Fibroblast of skin of abdomen (primary cell): ENCODE data around the gene GFOD1.

Experiments
- DNase-seq: peaks from one replicate; pipeline ENCODE4 v3.0.0-alpha.2; 2013

GFOD1 gene

GRCh38 chr6:13422681-13423221, 64.6 kb downstream of the GFOD1 start:
- no peak for DNase-seq

DNA sequence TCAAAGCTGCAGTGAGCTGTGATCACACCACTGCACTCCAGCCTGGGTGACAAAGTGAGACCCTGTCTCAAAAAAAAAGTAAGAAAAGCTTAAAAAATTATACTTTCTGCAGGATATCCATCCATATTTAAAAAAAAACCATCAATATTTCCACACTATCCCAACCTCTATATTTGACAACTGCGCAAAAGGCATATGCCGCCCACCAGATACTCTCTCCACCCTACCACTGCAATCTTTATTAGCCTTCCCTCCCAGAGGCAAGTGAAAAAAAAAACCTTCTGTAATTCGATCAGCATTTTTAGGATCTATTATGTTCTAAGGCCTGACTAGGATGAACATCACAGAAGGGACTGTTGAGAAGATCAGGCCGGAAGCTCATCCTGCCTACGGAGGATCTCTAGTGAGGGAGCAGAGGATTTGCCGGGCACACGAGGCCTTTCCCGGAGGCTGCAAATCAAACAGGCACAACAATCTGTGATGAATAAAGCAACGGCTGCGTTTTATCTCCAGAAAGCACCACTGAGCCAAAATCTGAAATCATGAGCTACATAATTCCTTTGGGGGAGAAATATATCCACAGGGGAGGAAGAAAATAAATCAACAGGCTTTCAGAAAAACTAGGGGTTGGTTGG, 65.9 kb downstream of the GFOD1 start:
- no peak for DNase-seq

DNA sequence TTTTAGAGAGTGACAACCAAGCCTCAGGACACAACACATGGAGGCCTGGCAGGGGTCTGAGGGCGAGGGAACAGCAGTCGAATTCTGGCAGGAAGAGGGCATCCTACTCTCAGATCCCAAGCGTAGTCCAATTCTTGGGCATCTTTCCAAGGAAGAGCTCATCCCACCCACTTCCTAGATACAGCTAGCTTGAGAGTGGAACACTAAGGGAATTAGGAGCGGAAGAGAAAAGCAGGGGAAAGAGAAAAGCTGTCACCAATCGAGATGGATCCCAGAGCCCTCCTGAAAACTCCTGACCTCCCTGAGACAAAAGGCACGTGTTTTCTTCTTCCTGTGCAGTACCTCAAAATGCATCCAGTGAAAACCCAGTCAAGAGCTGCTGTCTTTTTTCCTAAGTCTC, 67.1 kb downstream of the GFOD1 start:
- DNase-seq = no peak

DNA sequence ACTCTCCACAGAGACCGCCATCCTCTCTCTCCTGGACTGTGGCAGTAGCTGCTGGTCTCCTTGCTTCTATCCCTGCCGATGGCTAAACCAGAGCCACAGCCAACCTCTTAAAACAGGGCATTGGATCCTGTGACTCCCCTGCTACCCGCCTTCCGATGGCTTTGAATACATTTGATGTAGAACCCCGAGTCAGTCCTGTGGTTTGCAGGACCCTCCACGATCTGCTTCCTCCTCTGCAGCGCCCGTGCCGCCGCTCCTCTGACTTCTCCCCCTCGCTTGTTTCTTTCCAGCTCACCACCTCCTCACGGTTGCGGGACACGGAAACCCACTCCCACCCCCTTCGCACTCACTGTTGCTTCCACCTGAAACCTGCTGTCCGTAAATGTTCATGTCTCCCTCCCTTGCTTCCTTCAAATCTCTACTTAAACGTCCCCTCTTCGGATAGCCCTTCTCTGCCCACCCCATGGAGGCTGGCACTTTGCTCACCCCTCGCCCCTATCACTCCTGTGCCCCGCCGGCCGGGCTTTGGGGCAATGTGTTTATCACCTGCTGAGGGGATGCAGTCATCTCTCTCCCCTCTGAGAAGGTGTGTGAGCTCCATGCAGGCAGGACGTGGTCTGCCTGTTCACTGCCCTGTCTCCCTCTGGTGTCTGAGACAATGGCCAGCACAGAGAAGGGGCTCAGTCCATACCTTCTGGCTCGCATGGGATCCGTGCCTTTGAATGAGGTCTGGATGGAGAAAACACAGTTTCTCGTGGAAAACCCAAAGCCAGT, 67.8 kb downstream of the GFOD1 start:
- no peak for DNase-seq

DNA sequence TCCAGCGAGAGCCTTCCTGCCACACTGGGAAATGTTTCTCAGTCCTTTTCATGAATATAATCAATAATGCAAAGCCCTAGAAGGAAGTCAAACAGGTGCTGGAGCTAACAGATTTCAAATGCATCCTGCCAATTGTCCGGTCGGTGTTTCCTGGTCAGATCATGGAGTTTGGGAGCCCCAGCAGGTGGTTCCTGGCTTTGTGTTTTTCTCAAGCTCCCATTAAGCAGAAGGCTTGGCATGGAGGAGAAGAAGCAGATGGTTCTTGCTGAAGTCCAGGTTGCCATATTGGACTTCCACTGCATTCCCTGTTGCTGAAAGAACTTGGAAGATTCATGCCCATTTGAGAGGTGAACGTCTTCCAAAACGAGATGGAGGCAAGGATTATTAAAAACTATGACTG, 68.6 kb downstream of the GFOD1 start:
- DNase-seq = no peak

- no peak for DNase-seq
Observed at GRCh38 chr6:13417954-13418353, 69.4 kb downstream of the GFOD1 start.

GRCh38 chr6:13417431-13417830, 70.0 kb downstream of the GFOD1 start:
- DNase-seq = no peak

DNA sequence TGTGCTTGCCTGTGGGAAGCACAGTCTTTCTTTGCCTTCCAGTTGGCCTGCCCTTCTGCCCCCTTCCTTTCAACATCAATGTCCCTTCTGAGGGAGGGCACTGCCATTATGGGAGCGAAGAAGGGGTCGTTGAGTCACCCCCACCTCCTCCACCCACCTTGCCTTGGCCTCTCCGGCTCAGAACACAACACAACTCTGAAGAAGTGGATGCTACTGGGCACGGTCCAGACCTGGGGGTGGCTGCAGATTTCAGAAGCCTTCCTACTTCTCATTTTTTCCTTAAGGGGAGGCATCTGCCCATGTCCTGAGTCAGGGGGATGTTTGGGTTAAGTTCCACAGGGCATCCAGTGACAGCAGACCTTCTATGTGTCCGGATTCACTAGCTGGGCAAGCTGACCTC, 72.1 kb downstream of the GFOD1 start:
- DNase-seq = no peak

GRCh38 chr6:13413900-13414555, 73.4 kb downstream of the GFOD1 start:
- DNase-seq = no peak

DNA sequence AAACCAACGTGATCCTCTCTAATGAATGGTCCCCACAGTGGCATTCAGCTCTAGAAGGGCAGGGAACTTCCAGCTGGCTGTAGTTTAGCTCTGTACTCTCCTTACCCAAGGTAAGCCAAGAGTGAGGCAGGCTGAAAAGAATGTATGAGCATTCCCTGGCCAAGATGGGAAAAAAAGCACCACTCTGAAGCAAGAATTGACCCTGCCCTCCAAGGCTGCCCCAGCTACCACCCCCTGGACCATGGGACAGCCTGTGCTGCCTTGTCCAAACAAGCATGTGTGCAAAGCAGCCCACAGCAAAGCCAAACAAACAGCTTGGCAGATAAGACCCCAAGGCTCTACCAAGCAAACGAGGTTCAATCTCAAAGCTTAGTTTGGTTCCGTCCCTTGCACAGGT, 73.9 kb downstream of the GFOD1 start:
- no peak for DNase-seq

DNA sequence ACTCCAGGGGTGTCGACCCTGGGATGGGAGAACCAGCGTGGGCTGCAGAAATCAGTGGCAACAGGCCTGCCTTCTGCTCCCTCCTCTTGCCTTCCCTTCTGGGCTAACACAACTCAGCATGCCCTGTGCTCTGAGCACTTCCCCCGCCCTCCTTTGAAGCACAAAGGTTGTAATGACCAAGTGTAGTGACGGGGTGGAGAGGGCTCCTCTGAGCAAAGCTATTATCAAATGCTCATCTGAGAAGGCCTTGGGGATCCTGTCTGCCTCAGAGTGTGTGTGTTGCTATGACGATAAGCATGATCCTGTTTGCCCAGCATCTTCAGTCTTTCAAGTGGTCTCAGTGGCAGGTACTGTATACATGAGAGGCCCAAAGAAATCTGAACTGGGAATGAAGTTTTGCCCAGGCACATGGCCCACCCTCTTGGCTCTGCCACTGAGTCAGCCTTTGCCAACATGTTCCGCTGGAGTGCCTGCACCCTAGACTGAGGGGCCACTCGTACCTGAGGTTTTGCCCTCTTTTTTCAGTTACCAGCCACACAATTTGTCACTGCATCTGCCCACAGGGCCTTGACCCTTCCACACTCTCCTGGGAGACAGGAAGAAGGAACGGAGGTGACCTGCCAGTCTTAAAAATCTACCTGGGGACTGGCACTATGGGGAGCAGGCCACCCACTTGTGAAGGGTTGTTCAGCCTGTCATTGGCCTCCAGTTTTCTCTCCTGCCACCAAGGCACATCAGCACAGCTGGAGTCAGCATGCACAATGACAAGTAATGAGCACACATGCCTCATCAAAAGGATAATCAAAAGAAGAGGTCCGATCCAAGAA, 74.5 kb downstream of the GFOD1 start:
- DNase-seq = no peak

DNA sequence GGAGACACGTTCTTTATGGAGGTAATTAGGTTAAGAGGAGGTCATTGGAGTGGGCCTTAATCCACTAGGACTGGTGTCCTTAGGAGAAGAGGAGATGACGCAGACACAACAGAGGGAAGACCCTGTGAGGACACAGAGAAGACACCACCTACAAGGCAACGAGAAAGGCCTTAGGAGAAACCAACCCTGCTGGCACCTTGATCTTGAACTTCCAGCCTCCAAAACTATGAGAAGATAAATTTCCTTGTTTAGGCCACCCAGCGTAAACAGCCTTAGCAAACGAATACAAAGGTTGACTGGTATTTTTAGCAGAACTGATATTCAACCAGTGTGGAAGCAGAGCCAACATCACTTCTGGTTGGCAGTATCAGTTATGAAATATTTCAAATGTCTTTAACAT, 75.2 kb downstream of the GFOD1 start:
- DNase-seq = no peak

DNA sequence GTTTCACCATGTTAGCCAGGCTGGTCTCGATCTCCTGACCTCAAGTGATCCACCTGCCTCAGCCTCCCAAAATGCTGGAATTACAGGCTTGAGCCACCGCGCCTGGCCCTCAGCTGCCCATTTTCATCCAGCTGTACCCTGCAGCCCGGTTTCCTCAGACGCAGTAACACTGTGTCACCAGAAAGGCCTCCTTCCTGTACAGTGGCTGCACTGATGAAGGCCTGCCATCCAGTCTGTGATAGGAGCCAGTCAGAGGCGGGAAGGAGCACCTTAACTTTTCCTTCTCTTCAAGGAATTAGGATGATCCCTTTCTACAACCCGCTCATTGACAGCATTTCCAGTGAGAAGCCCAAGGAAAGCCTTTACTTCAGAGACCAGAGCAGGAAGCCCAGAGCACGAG, 75.9 kb downstream of the GFOD1 start:
- no peak for DNase-seq

- DNase-seq = no peak
Observed at GRCh38 chr6:13409991-13410390, 77.4 kb downstream of the GFOD1 start.

- peak; percentile 60 for DNase-seq
Observed at GRCh38 chr6:13407709-13408695, 79.4 kb downstream of the GFOD1 start.

- DNase-seq = no peak
Observed at GRCh38 chr6:13407368-13407708, 80.1 kb downstream of the GFOD1 start.

DNA sequence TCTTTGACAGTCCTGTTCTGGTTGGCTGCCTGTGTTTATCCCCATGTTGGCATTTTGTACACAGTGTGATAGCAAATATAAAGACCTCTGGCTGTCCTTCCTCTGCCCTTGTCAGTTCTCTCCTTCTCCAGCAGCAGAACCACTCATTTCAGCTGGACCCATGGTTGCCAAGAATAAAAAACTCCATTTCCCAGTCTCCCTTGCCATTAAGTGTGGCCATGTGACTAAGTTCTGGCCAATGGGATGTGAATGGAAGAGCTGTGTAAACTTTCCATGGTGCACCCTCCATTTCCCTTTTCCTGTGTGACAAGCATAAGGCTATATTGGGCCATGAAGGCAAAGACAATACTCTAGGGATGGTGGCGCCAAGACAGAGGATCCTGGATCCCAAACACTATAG, 80.6 kb downstream of the GFOD1 start:
- no peak for DNase-seq

GRCh38 chr6:13405961-13406477, 81.4 kb downstream of the GFOD1 start:
- no peak for DNase-seq

DNA sequence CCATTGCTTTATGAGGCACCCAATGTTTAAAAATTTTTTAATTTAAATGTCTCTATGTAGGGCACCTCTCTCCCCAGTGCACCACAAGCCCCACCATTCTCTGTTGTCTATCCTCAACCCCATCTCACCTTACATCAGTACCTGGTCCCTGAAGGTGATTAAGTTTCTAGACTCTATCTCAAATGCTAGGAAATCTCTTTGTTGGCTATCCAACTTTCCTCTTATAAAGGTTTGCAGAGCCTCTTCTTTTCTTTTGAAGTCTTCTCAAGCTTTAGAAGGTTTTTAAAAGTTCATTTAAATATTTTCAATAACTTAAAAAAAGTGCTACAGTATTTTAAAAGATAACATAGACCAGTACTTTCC, 82.5 kb downstream of the GFOD1 start:
- no peak for DNase-seq

- DNase-seq = peak; percentile 55
Observed at GRCh38 chr6:13404228-13404891, 83.0 kb downstream of the GFOD1 start.

- DNase-seq = no peak
Observed at GRCh38 chr6:13402711-13403110, 84.7 kb downstream of the GFOD1 start.
